ENCODE data around the gene HAT1. TPM values are rescaled to one million over a fixed set of nuclear protein-coding genes. Genes with fewer than 3 reads are reported as not detected.
"Not testable (repeated sequence)": the region's sequence is repeated elsewhere in the genome, so short reads cannot be mapped to it uniquely, and the experiment has no call there.

Gene HAT1
- total RNA-seq, 1 donor from 2014 or later, result 68.2 TPM

GRCh38 chr2:171963198-171963597, 40.9 kb downstream of the HAT1 start:
- no peak overlapping the region for H3K27ac Mint-ChIP-seq
- intact Hi-C loops (cut with micrococcal nuclease), result no loop called here

GRCh38 chr2:171964308-171964707, 42.0 kb downstream of the HAT1 start:
- H3K4me3 Mint-ChIP-seq, result no peak overlapping the region
- peaks cover 29% of the 10 kb centered on the region for H3K4me1 Mint-ChIP-seq (ENCODE audit: low read depth)
- H3K27me3 Mint-ChIP-seq (ENCODE audit: insufficient read depth), result no peaks in the 10 kb centered on the region
- peaks cover 20% of the 10 kb centered on the region for H3K36me3 Mint-ChIP-seq (ENCODE audit: low read depth)
- no peaks in the 10 kb centered on the region for H3K9me3 Mint-ChIP-seq
- H3K27ac Mint-ChIP-seq, result no peak overlapping the region
- intact Hi-C loops (cut with micrococcal nuclease), result no loop called here
- no peak for DNase-seq (ENCODE audit: low spot score)

More at GRCh38 chr2:171963198-171963597, 40.9 kb downstream of the HAT1 start:
- H3K36me3 Mint-ChIP-seq (ENCODE audit: low read depth), result peaks cover 18% of the 10 kb centered on the region
- DNase-seq (ENCODE audit: low spot score), result no peak
- no peak overlapping the region for H3K4me3 Mint-ChIP-seq
- peaks cover 29% of the 10 kb centered on the region for H3K4me1 Mint-ChIP-seq (ENCODE audit: low read depth)
- H3K9me3 Mint-ChIP-seq, result no peaks in the 10 kb centered on the region
- no peaks in the 10 kb centered on the region for H3K27me3 Mint-ChIP-seq (ENCODE audit: insufficient read depth)

GRCh38 chr2:171965238-171965637, 43.0 kb downstream of the HAT1 start:
- peaks cover 23% of the 10 kb centered on the region for H3K4me1 Mint-ChIP-seq (ENCODE audit: low read depth)
- H3K9me3 Mint-ChIP-seq, result no peaks in the 10 kb centered on the region
- H3K36me3 Mint-ChIP-seq (ENCODE audit: low read depth), result peaks cover 15% of the 10 kb centered on the region
- intact Hi-C loops (cut with micrococcal nuclease), result no loop called here
- H3K27ac Mint-ChIP-seq, result no peak overlapping the region
- no peak overlapping the region for H3K4me3 Mint-ChIP-seq
- no peak for DNase-seq (ENCODE audit: low spot score)
- H3K27me3 Mint-ChIP-seq (ENCODE audit: insufficient read depth), result no peaks in the 10 kb centered on the region

- intact Hi-C loops (cut with micrococcal nuclease), result no loop called here
- Mint-ChIP-seq H3K27me3 (ENCODE audit: insufficient read depth) (no peaks in the 10 kb centered on the region), H3K36me3 (ENCODE audit: low read depth) (peaks cover 15% of the 10 kb centered on the region)
Measured at GRCh38 chr2:171965661-171966060, 43.4 kb downstream of the HAT1 start.

GRCh38 chr2:171966235-171966634, 44.0 kb downstream of the HAT1 start:
- H3K9me3 Mint-ChIP-seq, result no peaks in the 10 kb centered on the region
- peaks cover 23% of the 10 kb centered on the region for H3K4me1 Mint-ChIP-seq (ENCODE audit: low read depth)
- intact Hi-C loops (cut with micrococcal nuclease), result no loop called here
- DNase-seq (ENCODE audit: low spot score), result no peak
- H3K27ac Mint-ChIP-seq, result no peak overlapping the region
- H3K36me3 Mint-ChIP-seq (ENCODE audit: low read depth), result peaks cover 15% of the 10 kb centered on the region
- H3K4me3 Mint-ChIP-seq, result no peak overlapping the region
- H3K27me3 Mint-ChIP-seq (ENCODE audit: insufficient read depth), result no peaks in the 10 kb centered on the region

More at GRCh38 chr2:171965661-171966060, 43.4 kb downstream of the HAT1 start:
- DNase-seq (ENCODE audit: low spot score), result no peak
- no peaks in the 10 kb centered on the region for H3K9me3 Mint-ChIP-seq
- peaks cover 23% of the 10 kb centered on the region for H3K4me1 Mint-ChIP-seq (ENCODE audit: low read depth)
- no peak overlapping the region for H3K27ac Mint-ChIP-seq
- no peak overlapping the region for H3K4me3 Mint-ChIP-seq

GRCh38 chr2:171966688-171967087, 44.4 kb downstream of the HAT1 start:
- H3K36me3 Mint-ChIP-seq (ENCODE audit: low read depth), result peaks cover 18% of the 10 kb centered on the region
- intact Hi-C loops (cut with micrococcal nuclease), result no loop called here
- H3K27ac Mint-ChIP-seq, result no peak overlapping the region
- H3K4me1 Mint-ChIP-seq (ENCODE audit: low read depth), result peaks cover 23% of the 10 kb centered on the region
- no peaks in the 10 kb centered on the region for H3K9me3 Mint-ChIP-seq
- no peak for DNase-seq (ENCODE audit: low spot score)
- H3K4me3 Mint-ChIP-seq, result no peak overlapping the region
- H3K27me3 Mint-ChIP-seq (ENCODE audit: insufficient read depth), result no peaks in the 10 kb centered on the region

- Mint-ChIP-seq H3K9me3 (no peaks in the 10 kb centered on the region), H3K4me3 (no peak overlapping the region), H3K36me3 (ENCODE audit: low read depth) (peaks cover 28% of the 10 kb centered on the region), H3K4me1 (ENCODE audit: low read depth) (peaks cover 27% of the 10 kb centered on the region), H3K27me3 (ENCODE audit: insufficient read depth) (no peaks in the 10 kb centered on the region), H3K27ac (no peak overlapping the region)
- no peak for DNase-seq (ENCODE audit: low spot score)
- intact Hi-C loops (cut with micrococcal nuclease), result no loop called here
Measured at GRCh38 chr2:171968509-171968908, 46.2 kb downstream of the HAT1 start.

- H3K27me3 Mint-ChIP-seq (ENCODE audit: insufficient read depth), result no peaks in the 10 kb centered on the region
- peaks cover 35% of the 10 kb centered on the region for H3K36me3 Mint-ChIP-seq (ENCODE audit: low read depth)
- intact Hi-C loops (cut with micrococcal nuclease), result no loop called here
- no peak overlapping the region for H3K4me3 Mint-ChIP-seq
- H3K27ac Mint-ChIP-seq, result no peak overlapping the region
- DNase-seq (ENCODE audit: low spot score), result no peak
- H3K9me3 Mint-ChIP-seq, result no peaks in the 10 kb centered on the region
- H3K4me1 Mint-ChIP-seq (ENCODE audit: low read depth), result peaks cover 9% of the 10 kb centered on the region
Measured at GRCh38 chr2:171972329-171972982, 50.2 kb downstream of the HAT1 start.

- H3K27me3 Mint-ChIP-seq (ENCODE audit: insufficient read depth), result no peaks in the 10 kb centered on the region
- no peak overlapping the region for H3K27ac Mint-ChIP-seq
- H3K36me3 Mint-ChIP-seq (ENCODE audit: low read depth), result peaks cover 44% of the 10 kb centered on the region
- no peaks in the 10 kb centered on the region for H3K4me1 Mint-ChIP-seq (ENCODE audit: low read depth)
- DNase-seq (ENCODE audit: low spot score), result no peak
- no peaks in the 10 kb centered on the region for H3K9me3 Mint-ChIP-seq
- no peak overlapping the region for H3K4me3 Mint-ChIP-seq
- intact Hi-C loops (cut with micrococcal nuclease), result no loop called here
Measured at GRCh38 chr2:171979103-171979502, 56.8 kb downstream of the HAT1 start.

- intact Hi-C loops (cut with micrococcal nuclease); H3K27me3 Mint-ChIP-seq (ENCODE audit: insufficient read depth); H3K4me3 Mint-ChIP-seq; H3K4me1 Mint-ChIP-seq (ENCODE audit: low read depth); H3K27ac Mint-ChIP-seq; DNase-seq (ENCODE audit: low spot score); H3K9me3 Mint-ChIP-seq: not testable (repeated sequence)
- peaks cover 19% of the 10 kb centered on the region for H3K36me3 Mint-ChIP-seq (ENCODE audit: low read depth)
Measured at GRCh38 chr2:171983924-171984323, 61.7 kb downstream of the HAT1 start.

- Mint-ChIP-seq H3K4me3 (no peak overlapping the region), H3K27ac (no peak overlapping the region), H3K4me1 (ENCODE audit: low read depth) (no peaks in the 10 kb centered on the region), H3K36me3 (ENCODE audit: low read depth) (peaks cover 17% of the 10 kb centered on the region), H3K27me3 (ENCODE audit: insufficient read depth) (no peaks in the 10 kb centered on the region), H3K9me3 (no peaks in the 10 kb centered on the region)
- no peak for DNase-seq (ENCODE audit: low spot score)
- intact Hi-C loops (cut with micrococcal nuclease), result no loop called here
Measured at GRCh38 chr2:171985076-171985475, 62.8 kb downstream of the HAT1 start.

GRCh38 chr2:171986778-171987177, 64.5 kb downstream of the HAT1 start:
- Mint-ChIP-seq H3K27ac (no peak overlapping the region), H3K36me3 (ENCODE audit: low read depth) (peaks cover 15% of the 10 kb centered on the region), H3K9me3 (no peaks in the 10 kb centered on the region), H3K4me3 (no peak overlapping the region), H3K4me1 (ENCODE audit: low read depth) (no peaks in the 10 kb centered on the region), H3K27me3 (ENCODE audit: insufficient read depth) (peaks cover 2% of the 10 kb centered on the region)
- intact Hi-C loops (cut with micrococcal nuclease), result no loop called here
- no peak for DNase-seq (ENCODE audit: low spot score)

- no peak overlapping the region for H3K4me3 Mint-ChIP-seq
- no peaks in the 10 kb centered on the region for H3K9me3 Mint-ChIP-seq
- H3K27me3 Mint-ChIP-seq (ENCODE audit: insufficient read depth), result peaks cover 8% of the 10 kb centered on the region
- intact Hi-C loops (cut with micrococcal nuclease), result no loop called here
- DNase-seq (ENCODE audit: low spot score), result no peak
- no peaks in the 10 kb centered on the region for H3K4me1 Mint-ChIP-seq (ENCODE audit: low read depth)
- H3K27ac Mint-ChIP-seq, result no peak overlapping the region
- no peaks in the 10 kb centered on the region for H3K36me3 Mint-ChIP-seq (ENCODE audit: low read depth)
Measured at GRCh38 chr2:171991027-171991426, 68.8 kb downstream of the HAT1 start.

- intact Hi-C loops (cut with micrococcal nuclease), result no loop called here
- Mint-ChIP-seq H3K4me3 (no peak overlapping the region), H3K9me3 (no peaks in the 10 kb centered on the region), H3K27me3 (ENCODE audit: insufficient read depth) (peaks cover 13% of the 10 kb centered on the region), H3K27ac (no peak overlapping the region), H3K4me1 (ENCODE audit: low read depth) (peaks cover 9% of the 10 kb centered on the region), H3K36me3 (ENCODE audit: low read depth) (no peaks in the 10 kb centered on the region)
- no peak for DNase-seq (ENCODE audit: low spot score)
Measured at GRCh38 chr2:171995586-171995985, 73.3 kb downstream of the HAT1 start.
